ENCODE measurements around the gene MTCL1. TPM values are rescaled to one million over a fixed set of nuclear protein-coding genes. Genes with fewer than 3 reads are reported as not detected.

MTCL1 gene
- total RNA-seq, 5 donors from 2014 or later (not counting 1 experiment from before 2014, with no cell fraction given): 0.40 to 0.98 (median 0.83) TPM

DNA sequence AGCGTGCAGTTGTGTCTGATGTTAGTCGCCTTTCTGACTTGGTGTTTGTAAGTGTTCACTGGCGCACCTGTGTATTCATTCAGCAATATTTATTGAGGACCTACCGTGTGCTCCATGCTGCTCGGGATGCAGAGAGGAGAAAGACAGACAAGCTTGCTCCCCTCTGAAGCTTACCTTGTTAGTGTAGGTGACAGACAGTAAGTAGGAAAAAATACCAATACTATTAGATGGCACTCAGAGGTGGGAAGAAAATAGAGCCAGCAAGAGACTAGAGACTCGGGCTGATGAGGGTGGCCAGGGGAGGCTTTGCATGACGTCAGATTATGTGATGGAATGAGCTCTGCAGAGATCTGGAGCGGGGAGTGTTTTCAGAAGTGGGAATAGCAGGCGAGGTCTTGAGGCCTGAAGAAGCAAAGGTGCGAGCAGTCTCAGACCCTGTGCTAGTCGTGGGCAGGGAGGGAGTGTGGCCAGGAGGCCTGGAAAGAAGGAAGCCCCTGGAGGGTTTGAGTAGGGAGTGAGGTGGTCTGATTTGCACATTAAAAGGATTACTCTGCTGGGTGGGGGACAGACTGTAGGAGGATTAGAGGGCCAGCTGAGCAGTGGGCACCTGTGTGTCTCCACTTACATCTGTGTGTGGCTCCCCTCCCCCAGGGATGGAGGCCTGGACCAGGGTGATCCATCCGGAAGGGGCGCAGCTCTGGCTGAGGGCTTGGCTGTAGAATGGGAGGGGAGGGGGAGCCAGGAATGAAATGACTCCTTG lies 11.8 kb downstream of the MTCL1 start:
- H3K4me1 Mint-ChIP-seq: no peaks in the 10 kb centered on the region
- no peaks in the 10 kb centered on the region for H3K36me3 Mint-ChIP-seq
- Histone ChIP-seq H3K4me3 (ENCODE audit: control insufficient read depth in 1 of 2, extremely low read depth in 1 of 2, low read length in 1 of 2) (no peak overlapping the region), H3K27ac (ENCODE audit: low read length) (no peak overlapping the region), H3K27me3 (replicated peaks in 1 of 2; ENCODE audit: control insufficient read depth in 2 of 2, extremely low read depth in 1 of 2, insufficient read depth in 2 of 2, low read length in 1 of 2) (peaks cover 0 to 17% of the 10 kb centered on the region in 2 experiments), H3K36me3 (ENCODE audit: control insufficient read depth in 2 of 2, extremely low read depth in 1 of 2, insufficient read depth in 1 of 2, low read length in 1 of 2) (no peaks in the 10 kb centered on the region), H3K9me3 (no peaks in the 10 kb centered on the region), H3K4me1 (ENCODE audit: control insufficient read depth in 1 of 2, extremely low read depth in 1 of 2, insufficient read depth in 2 of 2, low read length in 2 of 2) (no peaks in the 10 kb centered on the region)
- no peak for DNase-seq
- no peaks in the 10 kb centered on the region for H3K9me3 Mint-ChIP-seq
- CTCF ChIA-PET: no interaction called here
- WGBS (ENCODE audit: insufficient coverage): 86% methylated on average over 13 of the region's 13 CpGs
- H3K4me3 Mint-ChIP-seq: no peak overlapping the region
- H3K27ac Mint-ChIP-seq: no peak overlapping the region
- POLR2A ChIA-PET: no interaction called here
- peaks cover 9 to 33% of the 10 kb centered on the region in 2 donors for H3K27me3 Mint-ChIP-seq
- no peak for ATAC-seq (replicated peaks in 1 of 4)

DNA sequence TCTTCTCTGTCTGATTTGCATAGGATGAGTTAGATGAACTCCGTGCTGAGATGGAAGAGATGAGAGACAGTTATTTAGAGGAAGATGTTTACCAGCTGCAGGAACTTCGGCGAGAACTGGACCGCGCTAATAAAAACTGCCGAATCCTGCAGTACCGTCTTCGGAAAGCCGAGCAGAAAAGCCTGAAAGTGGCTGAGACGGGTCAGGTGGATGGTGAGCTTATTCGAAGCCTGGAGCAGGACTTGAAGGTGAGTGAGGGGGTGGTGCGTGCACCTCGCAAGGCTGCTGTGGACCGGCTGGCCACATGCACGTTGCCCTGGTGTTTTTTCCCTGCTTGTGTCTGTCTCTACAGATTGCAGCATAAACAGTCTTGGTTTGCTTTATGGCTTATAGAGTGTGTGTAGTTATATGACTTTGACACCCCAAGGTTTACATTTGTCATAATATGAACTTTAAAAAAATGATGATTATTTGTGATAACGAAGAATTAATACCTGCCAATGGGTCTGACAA lies 13.1 kb downstream of the MTCL1 start:
- no peaks in the 10 kb centered on the region for H3K36me3 ChIP-seq (ENCODE audit: control insufficient read depth in 2 of 2, extremely low read depth in 1 of 2, insufficient read depth in 1 of 2, low read length in 1 of 2)
- peaks cover 0 to 13% of the 10 kb centered on the region in 2 experiments for H3K27me3 ChIP-seq (replicated peaks in 1 of 2; ENCODE audit: control insufficient read depth in 2 of 2, extremely low read depth in 1 of 2, insufficient read depth in 2 of 2, low read length in 1 of 2)
- ChIA-PET POLR2A (no interaction called here), CTCF (no interaction called here)
- no peaks in the 10 kb centered on the region for H3K9me3 Mint-ChIP-seq
- H3K36me3 Mint-ChIP-seq: no peaks in the 10 kb centered on the region
- no peaks in the 10 kb centered on the region for H3K9me3 ChIP-seq
- no peak overlapping the region for H3K27ac ChIP-seq (ENCODE audit: low read length)
- no peak overlapping the region for H3K4me3 Mint-ChIP-seq
- DNase-seq: no peak
- no peak overlapping the region for H3K4me3 ChIP-seq (ENCODE audit: control insufficient read depth in 1 of 2, extremely low read depth in 1 of 2, low read length in 1 of 2)
- peaks cover 9 to 30% of the 10 kb centered on the region in 2 donors for H3K27me3 Mint-ChIP-seq
- no peak for ATAC-seq (replicated peaks in 1 of 4)
- WGBS (ENCODE audit: insufficient coverage): 90% methylated on average over 15 of the region's 16 CpGs
- H3K4me1 ChIP-seq (ENCODE audit: control insufficient read depth in 1 of 2, extremely low read depth in 1 of 2, insufficient read depth in 2 of 2, low read length in 2 of 2): no peaks in the 10 kb centered on the region
- H3K27ac Mint-ChIP-seq: no peak overlapping the region
- H3K4me1 Mint-ChIP-seq: no peaks in the 10 kb centered on the region

DNA sequence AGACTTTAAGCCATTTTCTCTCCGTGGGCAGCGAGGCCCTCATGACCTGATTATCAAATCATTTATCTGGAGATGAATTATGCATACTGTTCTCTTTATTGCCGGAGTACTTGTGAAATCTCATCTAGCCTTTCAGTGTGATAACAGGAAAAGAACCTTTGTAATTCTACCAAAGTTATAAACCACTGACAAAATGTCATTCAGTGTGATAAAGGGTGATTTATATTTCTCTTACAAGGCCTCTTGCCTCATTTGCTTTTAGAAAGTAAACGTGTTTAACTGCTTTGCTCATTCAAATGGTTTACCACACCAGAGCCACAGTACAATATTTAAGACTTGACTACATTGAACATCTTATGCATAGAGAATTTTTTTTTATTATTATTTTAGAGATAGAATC lies 13.8 kb downstream of the MTCL1 start:
- H3K27me3 Mint-ChIP-seq: peaks cover 10 to 27% of the 10 kb centered on the region in 2 donors
- H3K27me3 ChIP-seq (replicated peaks in 1 of 2; ENCODE audit: control insufficient read depth in 2 of 2, extremely low read depth in 1 of 2, insufficient read depth in 2 of 2, low read length in 1 of 2): peaks cover 0 to 13% of the 10 kb centered on the region in 2 experiments
- H3K9me3 Mint-ChIP-seq: no peaks in the 10 kb centered on the region
- ATAC-seq (replicated peaks in 1 of 4) (no peak), DNase-seq (no peak)
- WGBS (ENCODE audit: insufficient coverage): no CpG with 5 or more reads among the region's 4 CpGs
- no peak overlapping the region for H3K27ac Mint-ChIP-seq
- no peaks in the 10 kb centered on the region for H3K4me1 ChIP-seq (ENCODE audit: control insufficient read depth in 1 of 2, extremely low read depth in 1 of 2, insufficient read depth in 2 of 2, low read length in 2 of 2)
- CTCF ChIA-PET: no interaction called here
- no peaks in the 10 kb centered on the region for H3K36me3 ChIP-seq (ENCODE audit: control insufficient read depth in 2 of 2, extremely low read depth in 1 of 2, insufficient read depth in 1 of 2, low read length in 1 of 2)
- H3K27ac ChIP-seq (ENCODE audit: low read length): no peak overlapping the region
- H3K4me1 Mint-ChIP-seq: no peaks in the 10 kb centered on the region
- no peaks in the 10 kb centered on the region for H3K36me3 Mint-ChIP-seq
- no peaks in the 10 kb centered on the region for H3K9me3 ChIP-seq
- no peak overlapping the region for H3K4me3 Mint-ChIP-seq
- no peak overlapping the region for H3K4me3 ChIP-seq (ENCODE audit: control insufficient read depth in 1 of 2, extremely low read depth in 1 of 2, low read length in 1 of 2)
- POLR2A ChIA-PET: no interaction called here

DNA sequence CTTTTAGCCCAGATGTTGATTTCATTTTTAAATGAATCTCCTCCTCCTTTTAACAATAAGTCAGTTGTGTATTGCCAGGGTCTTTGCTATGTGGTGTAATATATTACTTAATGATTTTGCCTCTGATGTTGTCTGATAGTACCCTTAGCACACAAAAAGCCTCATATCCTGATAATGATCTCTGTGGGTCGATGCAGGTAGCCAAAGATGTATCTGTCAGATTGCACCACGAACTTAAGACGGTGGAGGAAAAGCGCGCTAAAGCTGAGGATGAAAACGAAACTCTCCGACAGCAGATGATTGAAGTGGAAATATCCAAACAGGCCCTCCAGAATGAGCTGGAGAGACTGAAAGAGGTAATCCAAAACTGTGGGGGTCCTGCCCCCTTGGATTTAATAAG lies 14.8 kb downstream of the MTCL1 start:
- ChIA-PET POLR2A (interaction anchor here in 1 of 2 donors (0.5 to 0.6 kb wide), 2 partner anchors 34 to 1066 kb away, joined by 3 read pairs; no protein-coding TSS in a partner anchor), CTCF (interaction anchor here in 1 of 2 donors (0.9 kb wide), 1 partner anchor 24 kb away, joined by 4 read pairs; no protein-coding TSS in a partner anchor)
- DNase-seq (no peak), ATAC-seq (replicated peaks in 1 of 4) (no peak)
- H3K27ac Mint-ChIP-seq: no peak overlapping the region
- Histone ChIP-seq H3K9me3 (no peaks in the 10 kb centered on the region), H3K4me3 (ENCODE audit: control insufficient read depth in 1 of 2, extremely low read depth in 1 of 2, low read length in 1 of 2) (no peak overlapping the region), H3K36me3 (ENCODE audit: control insufficient read depth in 2 of 2, extremely low read depth in 1 of 2, insufficient read depth in 1 of 2, low read length in 1 of 2) (no peaks in the 10 kb centered on the region), H3K27ac (ENCODE audit: low read length) (no peak overlapping the region), H3K27me3 (replicated peaks in 1 of 2; ENCODE audit: control insufficient read depth in 2 of 2, extremely low read depth in 1 of 2, insufficient read depth in 2 of 2, low read length in 1 of 2) (peaks cover 0 to 13% of the 10 kb centered on the region in 2 experiments), H3K4me1 (ENCODE audit: control insufficient read depth in 1 of 2, extremely low read depth in 1 of 2, insufficient read depth in 2 of 2, low read length in 2 of 2) (no peaks in the 10 kb centered on the region)
- no peaks in the 10 kb centered on the region for H3K9me3 Mint-ChIP-seq
- WGBS (ENCODE audit: insufficient coverage): 78% methylated on average over 7 of the region's 7 CpGs
- H3K4me1 Mint-ChIP-seq: no peaks in the 10 kb centered on the region
- H3K4me3 Mint-ChIP-seq: no peak overlapping the region
- H3K36me3 Mint-ChIP-seq: no peaks in the 10 kb centered on the region
- peaks cover 10 to 25% of the 10 kb centered on the region in 2 donors for H3K27me3 Mint-ChIP-seq

DNA sequence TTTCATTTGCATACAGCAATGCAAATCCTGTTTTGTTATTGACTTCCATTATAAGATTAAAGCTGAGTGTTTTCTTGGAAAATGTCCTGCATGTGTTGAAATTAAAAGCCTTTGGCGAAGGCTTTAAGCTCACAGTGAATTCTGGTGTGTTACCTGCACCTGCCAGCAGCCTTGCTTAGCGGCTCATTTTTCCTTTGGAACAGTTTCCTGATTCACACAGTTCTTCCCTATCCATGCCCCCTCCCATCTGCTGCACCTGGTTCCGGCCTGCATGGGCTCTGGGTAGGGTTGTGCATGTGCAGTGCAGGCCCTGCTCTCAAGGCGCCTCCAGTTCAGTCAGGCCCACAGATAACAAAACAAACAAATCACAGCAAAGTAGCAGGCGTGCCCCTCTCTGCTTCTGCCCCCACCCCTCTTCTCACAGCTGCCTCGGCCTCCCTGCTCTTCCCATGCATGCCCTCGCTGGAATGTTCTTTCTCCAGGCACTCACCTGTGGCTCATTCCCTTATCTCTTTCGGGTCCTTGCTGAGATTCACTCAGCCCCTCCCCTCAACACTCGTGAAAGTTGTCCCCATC lies 15.8 kb downstream of the MTCL1 start:
- Histone ChIP-seq H3K9me3 (no peaks in the 10 kb centered on the region), H3K27me3 (replicated peaks in 1 of 2; ENCODE audit: control insufficient read depth in 2 of 2, extremely low read depth in 1 of 2, insufficient read depth in 2 of 2, low read length in 1 of 2) (peaks cover 0 to 13% of the 10 kb centered on the region in 2 experiments), H3K27ac (ENCODE audit: low read length) (no peak overlapping the region), H3K4me1 (ENCODE audit: control insufficient read depth in 1 of 2, extremely low read depth in 1 of 2, insufficient read depth in 2 of 2, low read length in 2 of 2) (no peaks in the 10 kb centered on the region), H3K36me3 (ENCODE audit: control insufficient read depth in 2 of 2, extremely low read depth in 1 of 2, insufficient read depth in 1 of 2, low read length in 1 of 2) (no peaks in the 10 kb centered on the region), H3K4me3 (ENCODE audit: control insufficient read depth in 1 of 2, extremely low read depth in 1 of 2, low read length in 1 of 2) (no peak overlapping the region)
- H3K9me3 Mint-ChIP-seq: no peaks in the 10 kb centered on the region
- no peak for DNase-seq
- no peak overlapping the region for H3K27ac Mint-ChIP-seq
- no peak for ATAC-seq (replicated peaks in 1 of 4)
- ChIA-PET POLR2A (interaction anchor here (0.6 to 0.8 kb wide), 2 partner anchors 8 to 47 kb away, joined by 3 read pairs; no protein-coding TSS in a partner anchor), CTCF (interaction anchor here in 1 of 2 donors (0.9 kb wide), 1 partner anchor 25 kb away, joined by 4 read pairs; no protein-coding TSS in a partner anchor)
- WGBS (ENCODE audit: insufficient coverage): 85% methylated on average over 5 of the region's 9 CpGs
- no peaks in the 10 kb centered on the region for H3K36me3 Mint-ChIP-seq
- no peaks in the 10 kb centered on the region for H3K4me1 Mint-ChIP-seq
- H3K27me3 Mint-ChIP-seq: peaks cover 11 to 19% of the 10 kb centered on the region in 2 donors
- no peak overlapping the region for H3K4me3 Mint-ChIP-seq

DNA sequence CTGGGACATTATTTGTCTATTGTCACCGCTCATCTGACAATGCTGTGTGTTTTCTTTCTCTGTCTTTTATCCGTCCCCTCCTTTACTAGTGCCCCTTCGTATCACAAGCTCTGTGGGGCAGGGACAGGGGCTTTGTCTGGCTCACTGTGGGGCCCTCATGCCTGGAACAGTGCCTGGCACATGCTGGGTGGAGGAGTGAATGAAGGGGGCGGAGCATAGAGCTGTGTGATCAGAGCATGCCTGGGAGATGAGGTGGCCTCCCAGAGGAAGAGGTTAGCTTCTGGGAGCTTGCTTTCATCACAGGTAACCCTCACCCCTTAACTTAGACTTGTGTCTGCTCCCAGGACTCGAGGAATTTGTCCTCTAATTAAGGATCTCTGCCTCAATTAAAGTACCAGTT lies 16.4 kb downstream of the MTCL1 start:
- Mint-ChIP-seq H3K27ac (no peak overlapping the region), H3K4me3 (no peak overlapping the region), H3K27me3 (peaks cover 12 to 17% of the 10 kb centered on the region in 2 donors), H3K36me3 (no peaks in the 10 kb centered on the region), H3K4me1 (no peaks in the 10 kb centered on the region), H3K9me3 (no peaks in the 10 kb centered on the region)
- POLR2A ChIA-PET: interaction anchor here (0.5 to 0.8 kb wide), 3 partner anchors 8 to 48 kb away, joined by 3 to 4 read pairs (median 3); no protein-coding TSS in a partner anchor
- DNase-seq: no peak
- Histone ChIP-seq H3K4me1 (ENCODE audit: control insufficient read depth in 1 of 2, extremely low read depth in 1 of 2, insufficient read depth in 2 of 2, low read length in 2 of 2) (no peaks in the 10 kb centered on the region), H3K27ac (ENCODE audit: low read length) (no peak overlapping the region), H3K27me3 (replicated peaks in 1 of 2; ENCODE audit: control insufficient read depth in 2 of 2, extremely low read depth in 1 of 2, insufficient read depth in 2 of 2, low read length in 1 of 2) (peaks cover 0 to 13% of the 10 kb centered on the region in 2 experiments), H3K4me3 (ENCODE audit: control insufficient read depth in 1 of 2, extremely low read depth in 1 of 2, low read length in 1 of 2) (no peak overlapping the region), H3K36me3 (ENCODE audit: control insufficient read depth in 2 of 2, extremely low read depth in 1 of 2, insufficient read depth in 1 of 2, low read length in 1 of 2) (no peaks in the 10 kb centered on the region), H3K9me3 (no peaks in the 10 kb centered on the region)
- 100% methylated on average over 1 of the region's 5 CpGs for WGBS (ENCODE audit: insufficient coverage)
- no peak for ATAC-seq (replicated peaks in 1 of 4)
- CTCF ChIA-PET: no interaction called here

Measured in T-cell (primary cell).